Peyer's patch (tissue), 4 donors: Measurements from ENCODE around the gene GULP1. TPM values are rescaled to one million over a fixed set of nuclear protein-coding genes. Genes with fewer than 3 reads are reported as not detected.
"Not testable (repeated sequence)": the region's sequence is repeated elsewhere in the genome, so short reads cannot be mapped to it uniquely, and the experiment has no call there.

ENCODE experiments used
- DNase-seq, 3 donors: peaks; one replicate each; pipeline ENCODE4 v3.0.0-alpha.2; 2017 to 2019
- H3K27ac ChIP-seq, 4 donors: fragments of 200-600 bp; sonication (generic); one replicate each; pipeline ENCODE4 v1.5.1; 2016 to 2019
- H3K27me3 ChIP-seq, 2 donors: fragments of 200-600 bp; sonication (generic); one replicate each; pipeline ENCODE4 v1.5.1; 2019
- H3K36me3 ChIP-seq, 3 donors: fragments of 200-600 bp; sonication (generic); one replicate each; pipeline ENCODE4 v1.5.1; 2016 to 2019
- H3K4me1 ChIP-seq, 4 donors: fragments of 200-600 bp; sonication (generic); one replicate each; pipeline ENCODE4 v1.5.1; 2016 to 2019
- H3K4me3 ChIP-seq, 4 donors: fragments of 200-600 bp; sonication (generic); 1 replicate in 3 of 4; 2 replicates in 1 of 4; pipeline ENCODE4 v1.5.1; 2016 to 2019; ENCODE audit warnings: mild to moderate bottlenecking in 1 of 4
- H3K9me3 ChIP-seq, 4 donors: fragments of 200-600 bp; sonication (generic); one replicate each; pipeline ENCODE4 v1.5.1; 2016 to 2019; ENCODE audit warnings: mild to moderate bottlenecking in 1 of 4
- POLR2A ChIP-seq, 2 donors: fragments of 450-650 bp; IDR thresholded peaks; one replicate each; pipeline ENCODE4 v1.5.1; 2017; ENCODE audit warnings: antibody characterized with exemption in 2 of 2, mild to moderate bottlenecking in 2 of 2, moderate library complexity in 2 of 2
- total RNA-seq, 4 donors: library from RNA; depleted of rRNA; stranded (reverse); fragments of >200 nt; gene quantifications; one replicate each; pipeline ENCODE4 v1.1.0, GENCODE V29; 2016
- TF ChIP-seq, protein P1 (sequence below), 6 experiments: fragments of 450-650 bp in 4 of 6; fragments of 200-600 bp in 2 of 6; sonication (generic) in 1 of 6; IDR thresholded peaks; one replicate each; pipeline ENCODE4 v1.5.1; 2017 to 2019; ENCODE audit warnings: antibody characterized with exemption in 6 of 6, mild to moderate bottlenecking in 3 of 6, moderate library complexity in 1 of 6

Gene GULP1
- total RNA-seq, 4 donors from 2014 or later: 18.8 to 101 (median 29.3) TPM

GRCh38 chr2:188282907-188283306, 8.8 kb upstream of the GULP1 start:
- Histone ChIP-seq H3K27ac (no peak overlapping the region), H3K4me1 (no peaks in the 10 kb centered on the region), H3K4me3 (no peak overlapping the region), H3K9me3 (no peaks in the 10 kb centered on the region), H3K36me3 (no peaks in the 10 kb centered on the region), H3K27me3 (no peaks in the 10 kb centered on the region)
- TF ChIP-seq, protein P1, sequence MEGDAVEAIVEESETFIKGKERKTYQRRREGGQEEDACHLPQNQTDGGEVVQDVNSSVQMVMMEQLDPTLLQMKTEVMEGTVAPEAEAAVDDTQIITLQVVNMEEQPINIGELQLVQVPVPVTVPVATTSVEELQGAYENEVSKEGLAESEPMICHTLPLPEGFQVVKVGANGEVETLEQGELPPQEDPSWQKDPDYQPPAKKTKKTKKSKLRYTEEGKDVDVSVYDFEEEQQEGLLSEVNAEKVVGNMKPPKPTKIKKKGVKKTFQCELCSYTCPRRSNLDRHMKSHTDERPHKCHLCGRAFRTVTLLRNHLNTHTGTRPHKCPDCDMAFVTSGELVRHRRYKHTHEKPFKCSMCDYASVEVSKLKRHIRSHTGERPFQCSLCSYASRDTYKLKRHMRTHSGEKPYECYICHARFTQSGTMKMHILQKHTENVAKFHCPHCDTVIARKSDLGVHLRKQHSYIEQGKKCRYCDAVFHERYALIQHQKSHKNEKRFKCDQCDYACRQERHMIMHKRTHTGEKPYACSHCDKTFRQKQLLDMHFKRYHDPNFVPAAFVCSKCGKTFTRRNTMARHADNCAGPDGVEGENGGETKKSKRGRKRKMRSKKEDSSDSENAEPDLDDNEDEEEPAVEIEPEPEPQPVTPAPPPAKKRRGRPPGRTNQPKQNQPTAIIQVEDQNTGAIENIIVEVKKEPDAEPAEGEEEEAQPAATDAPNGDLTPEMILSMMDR (IDR thresholded peaks at IDR 0.05): no peak
- no peak for TF ChIP-seq POLR2A (IDR thresholded peaks at IDR 0.05)
- no peak for DNase-seq

DNA sequence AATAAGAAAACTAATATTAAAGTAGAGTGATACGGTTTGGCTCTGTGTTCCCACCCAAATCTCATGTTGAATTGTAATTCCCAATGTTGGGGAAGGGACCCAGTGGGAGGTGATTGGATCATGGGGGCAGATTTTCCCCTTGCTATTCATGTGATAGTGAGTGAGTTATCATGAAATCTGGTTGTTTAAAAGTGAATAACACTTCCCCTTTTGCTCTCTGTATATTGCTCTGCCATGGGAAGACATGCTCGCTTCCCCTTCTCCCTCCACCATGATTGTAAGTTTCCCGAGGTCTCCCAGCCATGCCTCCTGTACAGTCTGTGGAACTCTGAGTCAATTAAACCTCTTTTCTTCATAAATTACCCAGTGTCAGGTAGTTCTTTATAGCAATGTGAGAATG, 7.4 kb upstream of the GULP1 start:
- not testable (repeated sequence) for DNase-seq, H3K9me3 ChIP-seq, H3K27ac ChIP-seq, H3K4me3 ChIP-seq, H3K27me3 ChIP-seq, H3K36me3 ChIP-seq, H3K4me1 ChIP-seq

DNA sequence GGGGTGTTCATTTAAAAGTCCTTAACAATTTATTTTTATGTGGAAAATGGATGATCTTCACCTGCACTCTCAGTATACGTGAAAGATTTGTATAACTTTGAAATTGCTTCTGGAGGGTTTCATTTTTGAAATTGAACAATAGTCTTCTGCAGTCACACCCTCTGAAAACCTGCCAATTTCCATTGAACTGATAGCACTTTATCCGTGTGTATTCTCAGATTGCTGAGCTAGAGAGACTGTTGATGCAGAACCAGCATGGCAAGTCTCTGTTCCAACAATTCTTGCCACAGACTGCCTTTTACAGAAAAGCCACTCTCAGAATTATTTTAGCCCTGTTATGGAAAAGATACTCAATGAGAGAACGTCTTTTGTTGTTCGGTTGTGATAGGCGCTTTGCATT, 6.6 kb upstream of the GULP1 start:
- Histone ChIP-seq H3K9me3 (no peaks in the 10 kb centered on the region), H3K4me1 (no peaks in the 10 kb centered on the region), H3K27me3 (no peaks in the 10 kb centered on the region), H3K4me3 (no peak overlapping the region), H3K27ac (no peak overlapping the region), H3K36me3 (no peaks in the 10 kb centered on the region)
- no peak for DNase-seq
- no peak for TF ChIP-seq POLR2A (IDR thresholded peaks at IDR 0.05)
- TF ChIP-seq, protein P1 (IDR thresholded peaks at IDR 0.05): no peak

DNA sequence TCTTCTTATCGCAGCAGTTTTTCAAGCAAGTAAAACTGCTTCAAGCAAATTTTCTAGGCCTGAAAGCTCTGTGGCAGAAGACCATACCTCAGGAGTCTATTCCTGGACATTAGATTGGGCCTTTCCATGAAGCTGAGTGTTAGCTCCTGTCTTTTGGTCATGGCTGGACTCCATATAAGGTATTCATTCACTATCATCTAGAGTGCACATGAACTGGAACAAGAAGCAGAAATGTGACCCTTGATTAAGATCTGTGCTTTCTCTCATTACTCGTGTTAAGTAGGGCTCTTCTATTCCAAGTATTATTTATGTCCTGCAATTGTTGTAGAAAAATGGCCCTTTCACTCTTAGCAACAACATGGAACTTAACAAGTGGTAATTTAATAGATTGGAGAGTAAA, 5.9 kb upstream of the GULP1 start:
- no peak for TF ChIP-seq POLR2A (IDR thresholded peaks at IDR 0.05)
- no peak for DNase-seq
- no peak overlapping the region for H3K27ac ChIP-seq
- no peak overlapping the region for H3K4me3 ChIP-seq
- no peaks in the 10 kb centered on the region for H3K36me3 ChIP-seq
- no peaks in the 10 kb centered on the region for H3K4me1 ChIP-seq
- H3K27me3 ChIP-seq: no peaks in the 10 kb centered on the region
- no peaks in the 10 kb centered on the region for H3K9me3 ChIP-seq

DNA sequence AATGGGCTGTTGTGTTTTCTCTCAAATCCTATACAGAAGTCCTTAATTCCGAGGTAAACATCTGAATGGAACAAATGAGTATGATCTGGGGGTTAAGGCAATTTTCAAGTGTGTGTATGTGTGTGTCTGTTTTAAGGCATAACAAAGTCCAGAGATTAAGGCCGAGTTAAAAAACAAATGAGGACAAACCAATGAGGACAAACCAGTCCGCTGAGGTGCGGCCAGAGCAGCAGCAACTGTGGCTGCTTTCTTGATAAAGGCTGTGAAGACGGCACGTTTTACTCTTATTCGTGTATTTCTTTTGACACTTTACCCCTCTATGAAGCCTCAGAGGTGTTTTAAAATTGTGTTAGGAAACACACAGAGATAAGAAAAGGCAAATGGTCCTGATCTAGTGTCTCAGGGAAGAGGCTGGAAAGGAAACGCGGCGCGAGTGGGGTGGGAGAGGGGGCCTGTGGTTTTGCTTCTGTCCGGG, 495 bp upstream of the GULP1 start:
- peak overlapping the region; percentile 65 to 96 (median 90) for H3K27ac ChIP-seq

GRCh38 chr2:188292348-188293239, 920 bp downstream of the GULP1 start:
- TF ChIP-seq, protein P1 (IDR thresholded peaks at IDR 0.05): no peak
- TF ChIP-seq POLR2A (IDR thresholded peaks at IDR 0.05): peak; percentile 77 to 78
- no peaks in the 10 kb centered on the region for H3K27me3 ChIP-seq

More for the DNA sequence above, 495 bp upstream of the GULP1 start:
- Histone ChIP-seq H3K4me3 (peak overlapping the region in 3 of 4 donors; percentile 52 to 69 (median 66)), H3K36me3 (no peaks in the 10 kb centered on the region), H3K27me3 (no peaks in the 10 kb centered on the region), H3K9me3 (no peaks in the 10 kb centered on the region), H3K4me1 (no peaks in the 10 kb centered on the region)
- no peak for TF ChIP-seq POLR2A (IDR thresholded peaks at IDR 0.05)
- TF ChIP-seq, protein P1 (IDR thresholded peaks at IDR 0.05): no peak
- DNase-seq: peak in 2 of 3 donors; percentile 51 to 53

More at GRCh38 chr2:188292348-188293239, 920 bp downstream of the GULP1 start:
- peak overlapping the region; percentile 32 to 69 (median 59) for H3K4me3 ChIP-seq
- peak overlapping the region; percentile 65 to 96 (median 90) for H3K27ac ChIP-seq
- DNase-seq: peak in 2 of 3 donors; percentile 88
- H3K36me3 ChIP-seq: no peaks in the 10 kb centered on the region
- H3K4me1 ChIP-seq: no peaks in the 10 kb centered on the region
- no peaks in the 10 kb centered on the region for H3K9me3 ChIP-seq
